GM18498 (cell line): Measurements from ENCODE around the gene NES.

ENCODE experiments used
- ATAC-seq: cut with Tn5 transposase; IDR thresholded peaks from one replicate; pipeline ENCODE4 v1.9.1; 2021; ENCODE audit warnings: mild to moderate bottlenecking, moderate library complexity; ENCODE audit not compliant: unreplicated experiment

The NES gene

GRCh38 chr1:156704166-156704711, 27.0 kb upstream of the NES start:
- ATAC-seq, result no peak

- ATAC-seq, result no peak
These were observed 26.5 kb upstream of the NES start for GRCh38 chr1:156703741-156704140.

- no peak for ATAC-seq
These were observed 26.1 kb upstream of the NES start for GRCh38 chr1:156703336-156703735.

DNA sequence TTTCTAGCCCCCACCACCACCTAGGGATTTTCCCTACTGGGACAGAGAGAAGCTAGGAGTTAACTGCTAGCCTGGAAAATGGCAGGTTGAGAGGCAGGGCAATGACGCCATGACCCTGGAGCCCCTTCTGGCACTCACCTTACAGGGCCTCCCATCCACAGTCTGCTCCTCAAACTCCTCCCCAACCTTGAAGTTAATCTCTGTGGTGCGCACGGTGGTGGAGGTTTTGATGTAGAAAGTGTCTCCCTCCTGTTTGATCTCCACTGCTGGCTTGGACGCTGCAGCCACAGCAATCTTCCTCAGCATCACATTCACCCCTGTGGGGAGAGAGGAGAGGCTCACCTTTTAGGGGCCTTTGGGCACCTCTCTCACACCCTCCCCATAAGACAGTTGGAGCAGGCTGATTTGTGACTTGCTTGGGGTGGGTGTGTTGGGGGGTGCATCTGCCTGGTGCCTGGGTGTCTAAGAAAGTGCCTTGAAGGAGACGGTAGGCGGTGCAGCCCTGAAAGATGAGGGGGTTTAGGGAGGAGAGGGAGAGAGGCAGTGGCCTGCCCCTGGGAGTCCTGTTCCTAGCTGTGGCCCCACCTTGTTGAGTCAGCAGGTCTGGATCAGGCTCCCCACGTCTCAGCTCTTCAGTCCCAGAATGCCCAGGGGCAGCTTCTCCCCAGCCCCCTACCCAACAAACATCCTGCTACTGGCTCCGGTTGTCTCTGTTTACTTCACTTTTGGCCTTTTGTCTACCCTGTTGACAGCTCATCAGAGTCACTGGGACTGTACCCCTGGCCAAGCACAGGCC, 23.7 kb upstream of the NES start:
- no peak for ATAC-seq

GRCh38 chr1:156698995-156699394, 21.8 kb upstream of the NES start:
- no peak for ATAC-seq

DNA sequence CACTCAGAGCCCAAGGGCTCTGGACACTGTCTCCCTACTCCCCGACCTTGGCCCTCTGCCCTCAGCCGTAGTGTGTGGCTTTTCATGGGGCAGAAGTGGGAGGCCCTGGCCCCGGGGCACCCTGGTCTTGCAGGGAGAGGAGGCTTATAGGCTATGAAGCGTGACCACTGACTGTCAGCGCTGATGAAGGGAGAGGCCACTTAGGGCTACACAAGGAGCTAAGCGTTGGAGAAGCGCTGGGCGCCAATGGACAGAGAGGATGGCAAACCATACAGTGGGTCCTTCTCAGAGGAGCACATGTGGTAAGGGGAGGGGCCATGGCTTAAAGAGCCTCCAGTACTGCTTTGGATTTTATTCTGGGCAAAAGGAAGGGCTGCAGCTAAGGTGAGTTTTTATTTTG, 20.3 kb upstream of the NES start:
- ATAC-seq, result no peak

GRCh38 chr1:156696755-156697154, 19.5 kb upstream of the NES start:
- no peak for ATAC-seq

GRCh38 chr1:156694690-156694962, 17.4 kb upstream of the NES start:
- ATAC-seq, result no peak

DNA sequence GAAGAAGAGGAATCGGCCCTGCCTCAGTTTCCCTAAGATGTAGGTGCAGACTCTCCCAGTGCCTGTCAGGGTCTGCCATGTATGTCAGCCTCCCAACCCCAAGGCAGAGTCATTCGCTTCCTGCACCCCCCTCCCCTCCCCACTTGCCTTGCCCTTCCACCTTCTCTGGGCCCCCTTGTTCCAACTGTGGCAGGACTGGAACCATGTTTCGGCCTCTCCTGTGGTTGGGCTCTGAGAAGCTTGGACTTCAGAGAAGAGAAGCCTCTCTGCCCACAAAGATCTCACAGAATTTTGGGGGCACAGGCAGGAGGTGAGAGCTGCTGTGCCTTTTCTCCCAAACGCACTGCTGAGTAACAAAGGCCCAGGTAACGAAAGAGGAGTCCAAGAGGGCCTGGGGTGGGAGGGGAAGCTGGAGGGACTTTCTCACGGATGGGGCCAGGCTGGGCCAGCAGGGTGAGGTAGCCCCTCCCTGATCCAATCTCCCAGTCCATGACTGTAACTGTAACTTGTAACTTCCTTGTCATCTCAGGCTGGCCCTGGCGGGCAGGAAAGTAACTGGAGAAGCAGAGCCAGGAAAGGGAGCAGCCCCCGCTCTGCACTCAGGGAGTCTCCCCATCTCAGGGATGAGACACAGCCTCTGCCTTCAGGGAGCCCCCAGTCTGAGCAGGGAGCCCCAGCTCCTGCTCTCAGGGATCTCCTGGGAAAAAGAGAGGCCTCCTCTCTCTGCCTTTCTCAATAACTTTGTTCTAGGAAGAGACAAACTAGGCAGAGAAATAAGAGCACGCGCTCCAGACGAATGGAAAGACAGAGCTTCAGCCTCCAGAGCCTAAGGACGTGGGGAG, 16.9 kb upstream of the NES start:
- ATAC-seq, result no peak

DNA sequence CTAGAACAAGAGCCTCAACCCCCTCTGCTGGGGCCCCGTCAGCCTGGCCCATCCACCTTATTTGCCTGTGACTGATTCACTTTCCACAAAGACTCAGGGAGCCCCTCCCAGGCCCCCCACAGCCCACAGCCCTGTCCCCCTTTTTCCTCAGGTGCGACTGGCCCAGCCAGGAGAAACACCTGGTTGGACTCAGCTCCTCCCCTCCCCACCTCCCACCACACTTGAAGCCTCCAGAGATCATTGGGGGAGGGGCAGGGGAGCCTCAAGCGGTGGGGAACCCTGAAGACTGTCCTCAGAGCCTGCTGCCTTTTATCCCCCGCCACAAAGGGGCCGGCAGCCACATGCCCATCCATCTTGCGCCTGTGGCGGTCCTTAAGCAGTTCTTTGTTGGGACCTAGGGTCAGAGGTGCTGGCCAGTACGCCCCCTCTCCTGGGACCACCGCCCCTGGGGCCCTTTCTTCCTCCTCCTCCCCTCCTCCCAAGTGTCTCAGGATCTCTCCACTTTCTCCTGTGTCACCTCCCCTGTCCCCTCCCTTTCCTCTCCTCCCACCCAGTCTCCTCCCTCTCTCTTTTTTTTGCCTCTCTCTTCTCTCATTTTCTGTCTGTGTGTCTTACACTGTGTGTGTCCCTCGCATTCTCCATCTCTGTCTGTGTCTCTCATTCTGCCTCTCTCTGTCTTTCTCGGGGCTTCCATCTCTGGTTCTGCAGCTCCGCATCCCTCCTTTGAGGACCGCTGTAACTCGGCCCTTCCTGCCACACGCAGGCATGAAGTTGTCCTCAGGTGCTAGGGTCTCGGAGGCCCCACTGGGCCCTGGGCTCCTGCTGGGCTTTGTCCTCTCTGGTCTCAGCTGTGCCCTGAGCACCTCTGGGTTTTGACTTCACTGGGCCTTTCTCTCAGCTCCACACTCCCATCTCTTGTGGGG, 16.0 kb upstream of the NES start:
- ATAC-seq, result no peak

DNA sequence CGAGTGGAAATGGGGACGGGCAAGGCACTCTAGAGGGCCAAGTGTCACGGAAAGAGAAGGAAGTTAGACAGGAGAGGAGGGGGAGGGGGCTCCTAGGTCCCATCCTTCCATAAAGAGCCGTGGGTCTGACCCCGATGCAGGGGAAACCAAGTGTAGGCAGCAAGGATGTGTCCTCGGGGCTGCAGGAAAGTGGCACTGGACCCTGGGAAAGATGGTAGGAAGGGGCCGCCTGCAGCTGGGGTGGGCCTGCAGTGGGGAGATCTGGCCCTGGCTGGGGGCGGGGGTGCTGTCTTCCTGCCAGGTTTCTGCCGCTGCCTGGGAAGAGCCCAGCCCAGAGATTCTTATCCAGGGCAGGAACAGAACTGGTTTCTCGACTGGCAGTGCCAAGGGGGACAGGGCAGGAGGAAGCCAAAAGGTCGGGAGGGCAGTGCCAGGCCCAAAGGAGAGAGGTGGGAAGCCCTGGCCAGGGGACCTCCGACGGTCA, 15.3 kb upstream of the NES start:
- no peak for ATAC-seq

- no peak for ATAC-seq
These were observed 14.6 kb upstream of the NES start for GRCh38 chr1:156691665-156692440.

DNA sequence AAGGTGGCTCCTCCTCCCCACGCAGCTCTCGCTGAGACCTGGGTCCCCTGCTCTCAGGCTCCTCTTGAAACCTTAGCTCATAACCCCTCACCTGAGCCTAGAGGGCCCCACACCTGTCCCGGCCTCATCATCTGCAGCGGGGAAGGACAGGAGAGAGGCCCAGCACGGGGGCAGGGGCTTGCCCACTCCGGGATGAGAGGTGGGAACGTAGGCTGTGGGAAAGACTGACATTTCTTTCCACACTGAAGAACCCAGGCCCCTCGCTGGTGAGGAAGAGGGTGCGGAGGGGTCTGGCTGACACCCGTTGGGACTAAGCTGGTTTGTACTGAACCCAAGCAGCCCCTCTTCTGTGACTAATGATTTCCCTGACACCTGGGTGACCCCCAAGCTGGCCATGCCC, 14.0 kb upstream of the NES start:
- no peak for ATAC-seq

DNA sequence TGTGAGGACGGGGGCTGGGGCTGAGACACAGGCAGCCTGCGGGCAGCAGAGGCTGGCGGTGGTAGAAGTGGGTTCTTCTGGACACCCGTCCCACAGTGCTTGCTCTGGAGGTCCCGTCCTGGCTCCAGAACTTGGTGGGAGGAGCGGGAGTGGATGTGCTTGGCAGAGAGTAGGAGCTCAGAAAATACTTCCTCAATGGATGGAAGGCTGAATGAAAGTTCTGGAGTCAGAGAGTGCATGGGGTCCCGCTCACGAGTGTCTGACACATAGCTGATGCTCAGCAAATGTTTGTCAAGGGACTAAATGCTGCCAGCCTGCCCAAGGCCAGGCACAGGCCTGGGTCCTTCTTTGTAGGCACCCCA, 13.4 kb upstream of the NES start:
- ATAC-seq, result no peak

DNA sequence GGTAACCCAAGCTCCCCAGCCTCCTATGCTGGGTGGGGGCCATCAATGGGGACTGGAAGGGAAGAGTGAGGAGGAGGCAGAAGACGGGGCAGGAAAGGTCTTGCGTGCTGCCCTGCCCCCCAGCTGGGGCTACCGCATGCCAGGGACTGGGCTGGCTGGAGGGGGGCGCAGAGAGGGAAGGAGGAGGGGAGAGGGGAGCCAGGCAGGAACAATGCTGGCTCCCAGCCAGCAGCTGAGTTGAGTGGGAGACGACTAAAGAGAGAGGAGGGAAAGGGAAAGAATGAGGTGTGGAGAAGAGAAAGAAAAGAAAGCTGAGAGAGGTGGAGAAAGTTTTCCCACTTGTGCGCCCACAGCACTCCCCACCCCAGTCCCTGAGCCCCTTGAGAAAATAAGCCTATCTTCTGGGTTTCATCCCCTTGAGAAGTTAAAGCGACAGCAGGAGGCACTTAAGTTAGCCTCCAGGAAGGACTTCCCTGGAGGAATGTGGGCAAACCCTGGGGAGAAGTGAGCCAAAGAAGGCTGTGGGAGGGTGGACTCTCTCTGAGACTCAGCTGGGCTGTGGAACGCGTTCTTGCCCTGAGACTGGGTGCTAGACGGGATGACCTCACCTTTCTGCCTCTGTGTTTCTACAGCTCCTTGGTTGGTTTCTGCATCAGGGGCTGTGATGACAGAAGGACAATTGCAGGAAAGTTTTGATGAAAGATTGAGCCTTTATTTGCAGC, 12.9 kb upstream of the NES start:
- no peak for ATAC-seq

- peak; percentile 78 for ATAC-seq
These were observed 12.1 kb upstream of the NES start for GRCh38 chr1:156689035-156689952.

- ATAC-seq, result no peak
These were observed 7.1 kb upstream of the NES start for GRCh38 chr1:156684227-156684782.

- ATAC-seq, result no peak
These were observed 5.1 kb upstream of the NES start for GRCh38 chr1:156682166-156682890.
